GM12891 (cell line): ENCODE results near the gene FAM161A.

ENCODE experiments used
- POLR2A ChIP-seq: IDR thresholded peaks from 2 replicates; pipeline ENCODE4 v1.6.1; 2011; ENCODE audit warnings: low read depth, low read length, control low read depth
- POLR2AphosphoS5 ChIP-seq: IDR thresholded peaks from 2 replicates; pipeline ENCODE4 v1.6.1; 2011; ENCODE audit warnings: low read depth, low read length, control low read depth

DNA sequence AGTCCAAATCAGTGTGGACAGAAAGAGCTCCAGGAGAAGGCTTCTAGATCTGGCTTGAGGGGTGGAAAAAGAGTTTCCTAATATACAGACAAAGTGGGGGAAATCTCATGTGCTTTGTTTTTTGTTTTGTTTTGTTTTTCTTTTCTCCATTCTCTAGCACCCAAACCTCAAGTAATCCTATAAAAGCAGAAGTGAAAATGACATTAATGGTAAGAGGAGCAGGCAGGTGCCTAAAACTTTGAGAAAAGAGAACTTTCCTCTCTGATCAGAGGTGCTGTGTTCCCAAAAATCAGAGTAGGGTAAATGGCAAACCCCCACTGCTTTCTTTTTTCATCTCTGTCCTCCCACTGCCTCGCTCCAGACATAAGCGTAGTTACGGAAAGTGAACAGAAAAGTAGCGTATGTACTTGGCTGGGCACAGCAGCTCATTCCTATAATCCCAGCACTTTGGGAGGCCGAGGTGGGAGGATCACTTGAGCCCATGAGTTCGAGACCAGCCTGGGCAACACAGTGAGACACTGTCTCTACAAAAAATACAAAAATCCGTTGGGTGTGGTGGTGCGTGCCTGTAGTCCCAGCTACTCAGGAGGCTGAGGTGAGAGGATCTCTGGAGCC is 77.8 kb downstream of the FAM161A start:
- TF ChIP-seq POLR2A = no peak
- no peak for TF ChIP-seq POLR2AphosphoS5
